Kidney epithelial cell (primary cell): ENCODE data around the gene C17orf114.

Experiments
- DNase-seq: peaks from one replicate; pipeline ENCODE4 v3.0.0-alpha.2; 2010; ENCODE audit warnings: low read depth
- H3K27me3 ChIP-seq: 2 replicates; pipeline ENCODE4 v1.6.0; 2011; ENCODE audit warnings: low read length; ENCODE audit not compliant: control insufficient read depth, insufficient read depth
- H3K36me3 ChIP-seq: 2 replicates; pipeline ENCODE4 v1.5.1; 2011; ENCODE audit warnings: low read length; ENCODE audit not compliant: control insufficient read depth, insufficient read depth
- H3K4me3 ChIP-seq: 2 replicates; pipeline ENCODE4 v1.5.1; 2011; ENCODE audit warnings: low read depth, mild to moderate bottlenecking, control low read depth, low read length
- CTCF ChIP-seq: IDR thresholded peaks from 2 replicates; pipeline ENCODE4 v1.5.1; 2011; ENCODE audit warnings: mild to moderate bottlenecking, moderate library complexity, low read length, control low read depth, inconsistent platforms; ENCODE audit not compliant: insufficient read depth, poor library complexity, severe bottlenecking

The C17orf114 gene

GRCh38 chr17:4802228-4802627, at the start of gene C17orf114:
TSS of gene C17orf114 (minus strand) at chr17:4802328.
- no peak for TF ChIP-seq CTCF
- no peak for DNase-seq
- no peaks in the 10 kb centered on the region for H3K36me3 ChIP-seq
- H3K27me3 ChIP-seq: no peaks in the 10 kb centered on the region
- no peak within 1 kb of the TSS for H3K4me3 ChIP-seq

GRCh38 chr17:4851084-4851483, 49.0 kb upstream of the C17orf114 start:
- no peak for TF ChIP-seq CTCF
- H3K27me3 ChIP-seq: no peaks in the 10 kb centered on the region
- H3K36me3 ChIP-seq: no peaks in the 10 kb centered on the region
- H3K4me3 ChIP-seq: no peak overlapping the region
- DNase-seq: no peak

GRCh38 chr17:4850246-4850645, 48.1 kb upstream of the C17orf114 start:
- no peak for DNase-seq
- TF ChIP-seq CTCF: no peak
- H3K4me3 ChIP-seq: no peak overlapping the region

GRCh38 chr17:4849011-4849536, 46.9 kb upstream of the C17orf114 start:
- TF ChIP-seq CTCF: no peak
- no peak overlapping the region for H3K4me3 ChIP-seq
- DNase-seq: no peak

More at GRCh38 chr17:4850246-4850645, 48.1 kb upstream of the C17orf114 start:
- H3K36me3 ChIP-seq: no peaks in the 10 kb centered on the region
- H3K27me3 ChIP-seq: no peaks in the 10 kb centered on the region

GRCh38 chr17:4846635-4847390, 44.7 kb upstream of the C17orf114 start:
- Histone ChIP-seq H3K27me3 (no peaks in the 10 kb centered on the region), H3K4me3 (no peak overlapping the region), H3K36me3 (no peaks in the 10 kb centered on the region)
- no peak for TF ChIP-seq CTCF
- DNase-seq: no peak

More at GRCh38 chr17:4849011-4849536, 46.9 kb upstream of the C17orf114 start:
- no peaks in the 10 kb centered on the region for H3K27me3 ChIP-seq
- no peaks in the 10 kb centered on the region for H3K36me3 ChIP-seq
